Testis (tissue), 3 donors: Measurements from ENCODE around the gene ARHGAP19. TPM values are rescaled to one million over a fixed set of nuclear protein-coding genes. Genes with fewer than 3 reads are reported as not detected.

Source experiments
- DNase-seq: peaks from one replicate; pipeline ENCODE4 v3.0.0-alpha.2; 2019
- H3K27ac ChIP-seq, 2 donors: fragments of 200-600 bp; sonication (generic); one replicate each; pipeline ENCODE4 v1.5.1; 2019
- H3K27me3 ChIP-seq: fragments of 200-600 bp; sonication (generic); one replicate; pipeline ENCODE4 v1.5.1; 2019
- H3K36me3 ChIP-seq: fragments of 200-600 bp; sonication (generic); one replicate; pipeline ENCODE4 v1.5.1; 2017; ENCODE audit warnings: low read depth; ENCODE audit errors: missing control alignments
- H3K4me1 ChIP-seq: fragments of 200-600 bp; sonication (generic); one replicate; pipeline ENCODE4 v1.5.1; 2019
- H3K4me3 ChIP-seq, 2 donors: fragments of 200-600 bp; sonication (generic); one replicate each; pipeline ENCODE4 v1.5.1; 2017 to 2019
- H3K9me3 ChIP-seq: fragments of 200-600 bp; sonication (generic); one replicate; pipeline ENCODE4 v1.5.1; 2017
- CTCF ChIP-seq, 3 experiments: fragments of 450-650 bp in 2 of 3; fragments of 200-600 bp in 1 of 3; sonication (generic) in 1 of 3; IDR thresholded peaks; one replicate each; pipeline ENCODE4 v1.5.1; 2016 to 2019; ENCODE audit warnings: antibody characterized with exemption in 3 of 3, mild to moderate bottlenecking in 2 of 3, moderate library complexity in 1 of 3
- POLR2A ChIP-seq: fragments of 450-650 bp; IDR thresholded peaks from one replicate; pipeline ENCODE4 v1.6.1; 2017; ENCODE audit warnings: antibody characterized with exemption, mild to moderate bottlenecking, moderate library complexity
- WGBS, 2 donors: methylation state at CpG; one replicate each; pipeline ENCODE4 v1.1.5; 2018; 5-methylcytosine and 5-hydroxymethylcytosine counted together
- intact Hi-C: fragments of 100-400 bp; cut with DNase I; formaldehyde crosslinking; loops from one replicate; pipeline ENCODE4 v1.15.1; 2023; ENCODE audit warnings: low total_unique reads
- polyA plus RNA-seq: library from polyadenylated mRNA; stranded (reverse); fragments of 350-450 nt; fragmentation: Illumina TruSeq; extraction: RNeasy Lipid Tissue Mini Kit (QIAGEN cat#74804); gene quantifications from one replicate; pipeline ENCODE4 v1.2.3, GENCODE V29; 2014; ENCODE audit warnings: low read depth, low replicate concordance; ENCODE audit not compliant: insufficient read depth
- total RNA-seq, 2 donors: library from RNA; depleted of rRNA; stranded (reverse); fragments of >200 nt; gene quantifications; one replicate each; pipeline ENCODE4 v1.2.3, GENCODE V29; 2016

Gene ARHGAP19
- total and polyA plus RNA-seq, 3 donors from 2014 or later, result 40.5 to 54.6 (median 50.0) TPM

- no peak overlapping the region for H3K4me3 ChIP-seq
- H3K4me1 ChIP-seq, result no peaks in the 10 kb centered on the region
- 92 to 94% methylated on average over 4 of the region's 4 CpGs for WGBS, 2 donors
- H3K27ac ChIP-seq, result no peak overlapping the region
- intact Hi-C loops, result no loop called here
- no peaks in the 10 kb centered on the region for H3K27me3 ChIP-seq
- DNase-seq, result no peak
- no peaks in the 10 kb centered on the region for H3K36me3 ChIP-seq
- TF ChIP-seq CTCF (IDR thresholded peaks at IDR 0.05) (no peak), POLR2A (no peak)
- no peaks in the 10 kb centered on the region for H3K9me3 ChIP-seq
These were observed 57.1 kb downstream of the ARHGAP19 start for GRCh38 chr10:97235353-97235752.

GRCh38 chr10:97234400-97234799 lies 58.0 kb downstream of the ARHGAP19 start:
- Histone ChIP-seq H3K27ac (no peak overlapping the region), H3K9me3 (no peaks in the 10 kb centered on the region), H3K4me3 (no peak overlapping the region), H3K27me3 (no peaks in the 10 kb centered on the region), H3K36me3 (no peaks in the 10 kb centered on the region), H3K4me1 (no peaks in the 10 kb centered on the region)
- DNase-seq, result no peak
- TF ChIP-seq CTCF (IDR thresholded peaks at IDR 0.05) (peak in 2 of 3 experiments; percentile 42 to 45), POLR2A (no peak)
- intact Hi-C loops, result no loop called here
- 52 to 53% methylated on average over 1 of the region's 1 CpG for WGBS, 2 donors

- no peak for DNase-seq
- Histone ChIP-seq H3K4me1 (no peaks in the 10 kb centered on the region), H3K4me3 (no peak overlapping the region), H3K27ac (no peak overlapping the region), H3K36me3 (no peaks in the 10 kb centered on the region), H3K27me3 (no peaks in the 10 kb centered on the region), H3K9me3 (no peaks in the 10 kb centered on the region)
- WGBS, 2 donors, result 96 to 97% methylated on average over 1 of the region's 1 CpG
- intact Hi-C loops, result no loop called here
- TF ChIP-seq POLR2A (no peak), CTCF (IDR thresholded peaks at IDR 0.05) (no peak)
These were observed 62.3 kb downstream of the ARHGAP19 start for GRCh38 chr10:97230146-97230545.

GRCh38 chr10:97229322-97230015 lies 63.0 kb downstream of the ARHGAP19 start:
- DNase-seq, result no peak
- H3K36me3 ChIP-seq, result no peaks in the 10 kb centered on the region
- H3K27me3 ChIP-seq, result no peaks in the 10 kb centered on the region
- no peaks in the 10 kb centered on the region for H3K9me3 ChIP-seq
- H3K4me3 ChIP-seq, result no peak overlapping the region
- 89 to 96% methylated on average over 1 of the region's 1 CpG for WGBS, 2 donors
- TF ChIP-seq CTCF (IDR thresholded peaks at IDR 0.05), result no peak
- no peak for TF ChIP-seq POLR2A
- intact Hi-C loops, result no loop called here
- H3K27ac ChIP-seq, result no peak overlapping the region
- H3K4me1 ChIP-seq, result no peaks in the 10 kb centered on the region

- Histone ChIP-seq H3K36me3 (no peaks in the 10 kb centered on the region), H3K9me3 (no peaks in the 10 kb centered on the region), H3K27me3 (no peaks in the 10 kb centered on the region), H3K4me3 (no peak overlapping the region), H3K27ac (no peak overlapping the region), H3K4me1 (no peaks in the 10 kb centered on the region)
- no peak for DNase-seq
- WGBS, 2 donors, result 100% methylated on average over 1 of the region's 1 CpG
- no peak for TF ChIP-seq CTCF (IDR thresholded peaks at IDR 0.05)
- no peak for TF ChIP-seq POLR2A
- intact Hi-C loops, result no loop called here
These were observed 63.7 kb downstream of the ARHGAP19 start for GRCh38 chr10:97228775-97229157.
